Fibroblast of the aortic adventitia (primary cell): Measurements from ENCODE around the gene PDZD2. TPM values are rescaled to one million over a fixed set of nuclear protein-coding genes. Genes with fewer than 3 reads are reported as not detected.

Source experiments
- DNase-seq: peaks from one replicate; pipeline ENCODE4 v3.0.0-alpha.2; 2010; ENCODE audit warnings: low read depth
- H3K4me3 ChIP-seq: 2 replicates; pipeline ENCODE4 v1.5.1; 2011; ENCODE audit warnings: low read depth, mild to moderate bottlenecking, control low read depth, low read length, moderate library complexity
- CTCF ChIP-seq: IDR thresholded peaks from 2 replicates; pipeline ENCODE4 v1.5.1; 2011; ENCODE audit warnings: mild to moderate bottlenecking, low read length, control low read depth, inconsistent platforms; ENCODE audit not compliant: insufficient read depth
- total RNA-seq: library from RNA; depleted of rRNA; stranded (reverse); fragments of >200 nt; gene quantifications from 2 replicates; pipeline ENCODE4 v1.2.3, GENCODE V29; 2012; ENCODE audit warnings: low replicate concordance

Gene PDZD2
- total RNA-seq, 1 donor = under 0.01 TPM

- no peak for TF ChIP-seq CTCF
- DNase-seq = no peak
- H3K4me3 ChIP-seq = no peak overlapping the region
Observed at GRCh38 chr5:31916327-31916726, 277.4 kb downstream of the PDZD2 start.

GRCh38 chr5:31918739-31919138 is 279.8 kb downstream of the PDZD2 start:
- TF ChIP-seq CTCF = no peak
- H3K4me3 ChIP-seq = no peak overlapping the region
- DNase-seq = no peak

- no peak for TF ChIP-seq CTCF
- no peak for DNase-seq
- no peak overlapping the region for H3K4me3 ChIP-seq
Observed at GRCh38 chr5:31921852-31922305, 282.9 kb downstream of the PDZD2 start.

- no peak for TF ChIP-seq CTCF
- no peak overlapping the region for H3K4me3 ChIP-seq
Observed at GRCh38 chr5:31924005-31924404, 285.1 kb downstream of the PDZD2 start.

GRCh38 chr5:31931874-31932273 is 292.9 kb downstream of the PDZD2 start:
- no peak for DNase-seq
- no peak for TF ChIP-seq CTCF
- H3K4me3 ChIP-seq = no peak overlapping the region

More at GRCh38 chr5:31924005-31924404, 285.1 kb downstream of the PDZD2 start:
- no peak for DNase-seq

- TF ChIP-seq CTCF = no peak
- no peak for DNase-seq
Observed at GRCh38 chr5:31934156-31934555, 295.2 kb downstream of the PDZD2 start.

GRCh38 chr5:31935496-31936369 is 296.8 kb downstream of the PDZD2 start:
- TF ChIP-seq CTCF = no peak
- DNase-seq = no peak
- H3K4me3 ChIP-seq = no peak overlapping the region

More at GRCh38 chr5:31934156-31934555, 295.2 kb downstream of the PDZD2 start:
- no peak overlapping the region for H3K4me3 ChIP-seq
